Measurements from ENCODE around the gene KRAS. TPM values are rescaled to one million over a fixed set of nuclear protein-coding genes. Genes with fewer than 3 reads are reported as not detected.

KRAS gene
- total and polyA plus RNA-seq, 12 donors: 3.4 to 14.1 (median 11.2) TPM

DNA sequence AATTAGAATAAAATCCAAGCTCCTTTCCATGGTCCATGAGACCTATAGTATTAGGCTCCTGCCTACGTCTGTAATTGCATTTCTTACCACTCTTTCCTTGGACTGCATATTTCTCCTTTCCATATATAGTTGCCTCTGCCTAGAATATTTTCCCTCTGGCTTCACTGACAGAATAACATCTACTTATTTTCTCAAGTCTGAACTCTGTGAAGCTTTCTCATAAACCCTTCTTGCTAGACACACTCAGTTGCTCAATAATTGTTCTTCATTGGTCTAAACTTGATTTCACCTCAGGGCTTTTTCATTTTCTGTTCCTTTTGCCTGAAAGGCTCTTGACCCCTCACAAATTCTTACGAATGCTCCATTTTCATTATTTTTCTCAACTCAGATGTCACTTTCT, 36.9 kb upstream of the KRAS start:
- TF ChIP-seq, protein P1, sequence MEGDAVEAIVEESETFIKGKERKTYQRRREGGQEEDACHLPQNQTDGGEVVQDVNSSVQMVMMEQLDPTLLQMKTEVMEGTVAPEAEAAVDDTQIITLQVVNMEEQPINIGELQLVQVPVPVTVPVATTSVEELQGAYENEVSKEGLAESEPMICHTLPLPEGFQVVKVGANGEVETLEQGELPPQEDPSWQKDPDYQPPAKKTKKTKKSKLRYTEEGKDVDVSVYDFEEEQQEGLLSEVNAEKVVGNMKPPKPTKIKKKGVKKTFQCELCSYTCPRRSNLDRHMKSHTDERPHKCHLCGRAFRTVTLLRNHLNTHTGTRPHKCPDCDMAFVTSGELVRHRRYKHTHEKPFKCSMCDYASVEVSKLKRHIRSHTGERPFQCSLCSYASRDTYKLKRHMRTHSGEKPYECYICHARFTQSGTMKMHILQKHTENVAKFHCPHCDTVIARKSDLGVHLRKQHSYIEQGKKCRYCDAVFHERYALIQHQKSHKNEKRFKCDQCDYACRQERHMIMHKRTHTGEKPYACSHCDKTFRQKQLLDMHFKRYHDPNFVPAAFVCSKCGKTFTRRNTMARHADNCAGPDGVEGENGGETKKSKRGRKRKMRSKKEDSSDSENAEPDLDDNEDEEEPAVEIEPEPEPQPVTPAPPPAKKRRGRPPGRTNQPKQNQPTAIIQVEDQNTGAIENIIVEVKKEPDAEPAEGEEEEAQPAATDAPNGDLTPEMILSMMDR (IDR thresholded peaks at IDR 0.05): no peak
- Histone ChIP-seq H3K36me3 (no peaks in the 10 kb centered on the region), H3K27ac (no peak overlapping the region), H3K27me3 (no peaks in the 10 kb centered on the region), H3K4me3 (no peak overlapping the region), H3K4me1 (peaks cover 0 to 5% (median 0%) of the 10 kb centered on the region in 9 donors), H3K9me3 (peaks cover 0 to 12% (median 0%) of the 10 kb centered on the region in 11 donors)
- intact Hi-C loops (cut with DNase I): no loop called here
- ATAC-seq (no peak), DNase-seq (no peak)
- 75 to 80% methylated on average over 2 of the region's 2 CpGs for WGBS, 2 donors

DNA sequence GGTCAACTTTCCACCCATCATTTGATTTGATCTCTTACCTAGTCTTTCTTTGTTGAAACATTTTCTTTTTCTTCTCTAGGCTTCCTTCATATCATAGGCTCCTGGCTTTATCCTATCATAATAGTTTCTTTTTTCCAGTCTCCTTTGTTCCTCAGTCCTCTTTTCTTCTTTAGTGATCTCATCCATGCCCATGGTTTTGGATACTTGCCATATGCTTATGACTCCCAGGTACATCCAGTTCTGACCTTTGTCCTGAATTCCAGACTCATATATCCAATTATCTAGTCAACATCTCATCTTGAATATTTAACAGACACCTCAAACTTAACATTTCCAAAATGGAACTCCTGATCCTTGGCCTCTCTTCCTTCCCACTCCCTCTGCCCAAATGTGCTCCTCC, 36.1 kb upstream of the KRAS start:
- Histone ChIP-seq H3K4me3 (no peak overlapping the region), H3K9me3 (peaks cover 0 to 12% (median 0%) of the 10 kb centered on the region in 11 donors), H3K36me3 (no peaks in the 10 kb centered on the region), H3K27ac (no peak overlapping the region), H3K27me3 (no peaks in the 10 kb centered on the region), H3K4me1 (peaks cover 0 to 5% (median 0%) of the 10 kb centered on the region in 9 donors)
- intact Hi-C loops (cut with DNase I): no loop called here
- DNase-seq: no peak
- no peak for ATAC-seq
- TF ChIP-seq, protein P1 (IDR thresholded peaks at IDR 0.05): no peak

DNA sequence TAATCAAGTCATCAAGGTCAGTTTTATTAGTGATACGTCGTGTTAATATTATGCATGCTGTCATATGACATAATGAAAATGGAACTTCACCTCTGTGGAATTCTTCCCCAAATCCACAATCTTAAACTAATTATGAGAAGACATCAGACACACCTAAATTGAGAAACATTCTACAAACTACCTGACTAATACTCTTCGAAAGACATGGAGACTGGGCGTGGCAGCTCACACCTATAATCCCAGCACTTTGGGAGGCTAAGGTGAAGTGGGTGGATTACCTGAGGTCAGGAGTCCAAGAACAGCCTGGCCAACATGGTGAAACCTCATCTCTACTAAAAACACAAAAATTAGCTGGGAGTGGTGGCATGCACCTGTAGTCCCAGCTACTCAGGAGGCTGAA, 33.3 kb upstream of the KRAS start:
- 97 to 99% methylated on average over 4 of the region's 4 CpGs for WGBS, 2 donors
- DNase-seq: no peak
- no peak for ATAC-seq
- Histone ChIP-seq H3K27ac (no peak overlapping the region), H3K4me1 (peaks cover 0 to 5% (median 0%) of the 10 kb centered on the region in 9 donors), H3K9me3 (peaks cover 0 to 3% (median 0%) of the 10 kb centered on the region in 11 donors), H3K27me3 (no peaks in the 10 kb centered on the region), H3K36me3 (no peaks in the 10 kb centered on the region), H3K4me3 (no peak overlapping the region)
- intact Hi-C loops (cut with DNase I): no loop called here
- TF ChIP-seq, protein P1 (IDR thresholded peaks at IDR 0.05): no peak

DNA sequence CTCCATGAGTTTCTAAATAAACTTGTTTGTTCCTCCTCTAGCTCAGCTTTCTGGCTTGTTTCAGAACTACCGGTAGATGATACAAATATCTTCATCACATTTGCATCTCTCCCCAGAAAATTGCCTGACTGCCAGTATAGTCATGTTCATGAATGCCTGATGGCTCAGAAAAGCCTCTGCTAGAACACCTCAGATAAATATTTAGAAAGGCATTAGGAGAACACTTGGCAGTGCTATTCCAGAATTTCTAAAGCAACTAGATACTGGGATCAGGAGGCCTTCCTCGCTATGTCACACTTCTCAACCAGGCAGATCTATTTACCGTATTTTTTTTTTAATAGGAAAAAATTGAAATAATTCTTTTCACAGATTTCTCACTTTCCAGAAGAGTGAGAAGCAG, 32.3 kb upstream of the KRAS start:
- peaks cover 0 to 5% (median 0%) of the 10 kb centered on the region in 9 donors for H3K4me1 ChIP-seq
- no peak overlapping the region for H3K4me3 ChIP-seq
- H3K27me3 ChIP-seq: no peaks in the 10 kb centered on the region
- no peaks in the 10 kb centered on the region for H3K9me3 ChIP-seq
- TF ChIP-seq, protein P1 (IDR thresholded peaks at IDR 0.05): no peak
- intact Hi-C loops (cut with DNase I): no loop called here
- ATAC-seq (no peak), DNase-seq (no peak)
- 60 to 77% methylated on average over 3 of the region's 3 CpGs for WGBS, 2 donors
- no peak overlapping the region for H3K27ac ChIP-seq
- no peaks in the 10 kb centered on the region for H3K36me3 ChIP-seq

Data from heart right ventricle (tissue), 16 donors.